ENCODE measurements around the gene ADGRB2.

The ADGRB2 gene

DNA sequence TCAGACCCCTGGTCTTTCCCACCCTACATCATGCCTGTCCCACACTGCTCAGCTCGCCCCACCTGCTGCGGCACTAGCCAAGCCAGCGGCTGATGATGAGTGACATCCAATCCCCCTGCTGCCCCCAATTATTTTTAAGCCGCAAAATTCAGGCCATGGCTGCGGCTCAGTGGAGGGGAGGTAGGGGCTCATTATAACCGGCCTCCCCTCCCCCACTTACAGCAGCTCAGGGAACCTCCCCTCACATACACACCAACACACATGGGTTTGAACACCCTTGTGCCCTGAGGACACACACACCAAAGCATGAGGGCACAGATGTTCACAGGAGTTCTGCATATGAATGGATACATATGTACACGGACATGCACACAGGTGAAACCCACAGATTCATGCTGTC lies 5.3 kb downstream of the ADGRB2 start:
- Histone ChIP-seq H3K4me2 (ENCODE audit: low read length) (no peak overlapping the region), H3K27ac (no peak overlapping the region), H3K4me1 (peaks cover 4% of the 10 kb centered on the region), H2AFZ (no peak overlapping the region), H3K4me3 (ENCODE audit: low read depth, low read length) (no peak overlapping the region), H3K9me3 (ENCODE audit: control insufficient read depth, low read length) (no peaks in the 10 kb centered on the region), H3K9ac (no peak overlapping the region), H3K27me3 (ENCODE audit: control insufficient read depth, insufficient read depth, low read length) (no peaks in the 10 kb centered on the region), H3K36me3 (ENCODE audit: control insufficient read depth, insufficient read depth, low read length) (no peaks in the 10 kb centered on the region), H3K79me2 (no peaks in the 10 kb centered on the region)
- TF ChIP-seq, protein P1, sequence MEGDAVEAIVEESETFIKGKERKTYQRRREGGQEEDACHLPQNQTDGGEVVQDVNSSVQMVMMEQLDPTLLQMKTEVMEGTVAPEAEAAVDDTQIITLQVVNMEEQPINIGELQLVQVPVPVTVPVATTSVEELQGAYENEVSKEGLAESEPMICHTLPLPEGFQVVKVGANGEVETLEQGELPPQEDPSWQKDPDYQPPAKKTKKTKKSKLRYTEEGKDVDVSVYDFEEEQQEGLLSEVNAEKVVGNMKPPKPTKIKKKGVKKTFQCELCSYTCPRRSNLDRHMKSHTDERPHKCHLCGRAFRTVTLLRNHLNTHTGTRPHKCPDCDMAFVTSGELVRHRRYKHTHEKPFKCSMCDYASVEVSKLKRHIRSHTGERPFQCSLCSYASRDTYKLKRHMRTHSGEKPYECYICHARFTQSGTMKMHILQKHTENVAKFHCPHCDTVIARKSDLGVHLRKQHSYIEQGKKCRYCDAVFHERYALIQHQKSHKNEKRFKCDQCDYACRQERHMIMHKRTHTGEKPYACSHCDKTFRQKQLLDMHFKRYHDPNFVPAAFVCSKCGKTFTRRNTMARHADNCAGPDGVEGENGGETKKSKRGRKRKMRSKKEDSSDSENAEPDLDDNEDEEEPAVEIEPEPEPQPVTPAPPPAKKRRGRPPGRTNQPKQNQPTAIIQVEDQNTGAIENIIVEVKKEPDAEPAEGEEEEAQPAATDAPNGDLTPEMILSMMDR (IDR thresholded peaks at IDR 0.05), result no peak

- Histone ChIP-seq H3K4me1 (peaks cover 5% of the 10 kb centered on the region), H3K4me2 (ENCODE audit: low read length) (no peak overlapping the region)
These were observed 6.2 kb downstream of the ADGRB2 start for GRCh38 chr1:31757989-31758388.

GRCh38 chr1:31757204-31757679 lies 6.9 kb downstream of the ADGRB2 start:
- TF ChIP-seq, protein P1 (IDR thresholded peaks at IDR 0.05), result no peak
- Histone ChIP-seq H3K36me3 (ENCODE audit: control insufficient read depth, insufficient read depth, low read length) (no peaks in the 10 kb centered on the region), H3K4me3 (ENCODE audit: low read depth, low read length) (no peak overlapping the region), H3K27ac (no peak overlapping the region), H2AFZ (no peak overlapping the region), H3K9ac (no peak overlapping the region), H3K4me1 (peaks cover 5% of the 10 kb centered on the region), H3K9me3 (ENCODE audit: control insufficient read depth, low read length) (no peaks in the 10 kb centered on the region), H3K27me3 (ENCODE audit: control insufficient read depth, insufficient read depth, low read length) (no peaks in the 10 kb centered on the region), H3K4me2 (ENCODE audit: low read length) (no peak overlapping the region), H3K79me2 (no peaks in the 10 kb centered on the region)

More at GRCh38 chr1:31757989-31758388, 6.2 kb downstream of the ADGRB2 start:
- no peak overlapping the region for H3K4me3 ChIP-seq (ENCODE audit: low read depth, low read length)
- no peak overlapping the region for H2AFZ ChIP-seq
- no peaks in the 10 kb centered on the region for H3K79me2 ChIP-seq
- no peaks in the 10 kb centered on the region for H3K36me3 ChIP-seq (ENCODE audit: control insufficient read depth, insufficient read depth, low read length)
- no peaks in the 10 kb centered on the region for H3K27me3 ChIP-seq (ENCODE audit: control insufficient read depth, insufficient read depth, low read length)
- no peak overlapping the region for H3K9ac ChIP-seq
- no peak overlapping the region for H3K27ac ChIP-seq
- TF ChIP-seq, protein P1 (IDR thresholded peaks at IDR 0.05), result no peak
- no peaks in the 10 kb centered on the region for H3K9me3 ChIP-seq (ENCODE audit: control insufficient read depth, low read length)

- no peaks in the 10 kb centered on the region for H3K79me2 ChIP-seq
- H3K9ac ChIP-seq, result no peak overlapping the region
- no peak overlapping the region for H3K27ac ChIP-seq
- TF ChIP-seq, protein P1 (IDR thresholded peaks at IDR 0.05), result no peak
- no peaks in the 10 kb centered on the region for H3K27me3 ChIP-seq (ENCODE audit: control insufficient read depth, insufficient read depth, low read length)
- H3K4me3 ChIP-seq (ENCODE audit: low read depth, low read length), result no peak overlapping the region
- no peak overlapping the region for H2AFZ ChIP-seq
- peaks cover 5% of the 10 kb centered on the region for H3K4me1 ChIP-seq
- no peak overlapping the region for H3K4me2 ChIP-seq (ENCODE audit: low read length)
- no peaks in the 10 kb centered on the region for H3K36me3 ChIP-seq (ENCODE audit: control insufficient read depth, insufficient read depth, low read length)
- no peaks in the 10 kb centered on the region for H3K9me3 ChIP-seq (ENCODE audit: control insufficient read depth, low read length)
These were observed 7.6 kb downstream of the ADGRB2 start for GRCh38 chr1:31756578-31756977.

GRCh38 chr1:31755850-31756492 lies 8.2 kb downstream of the ADGRB2 start:
- H3K27me3 ChIP-seq (ENCODE audit: control insufficient read depth, insufficient read depth, low read length), result no peaks in the 10 kb centered on the region
- H2AFZ ChIP-seq, result no peak overlapping the region
- H3K27ac ChIP-seq, result no peak overlapping the region
- no peak overlapping the region for H3K4me2 ChIP-seq (ENCODE audit: low read length)
- H3K36me3 ChIP-seq (ENCODE audit: control insufficient read depth, insufficient read depth, low read length), result no peaks in the 10 kb centered on the region
- H3K9ac ChIP-seq, result no peak overlapping the region
- H3K9me3 ChIP-seq (ENCODE audit: control insufficient read depth, low read length), result no peaks in the 10 kb centered on the region
- TF ChIP-seq, protein P1 (IDR thresholded peaks at IDR 0.05), result no peak
- H3K4me1 ChIP-seq, result peaks cover 5% of the 10 kb centered on the region
- no peak overlapping the region for H3K4me3 ChIP-seq (ENCODE audit: low read depth, low read length)
- H3K79me2 ChIP-seq, result no peaks in the 10 kb centered on the region

Data from parathyroid adenoma (tissue), 2 donors.